ENCODE measurements around the gene SMIM41. TPM values are rescaled to one million over a fixed set of nuclear protein-coding genes. Genes with fewer than 3 reads are reported as not detected.

The SMIM41 gene
- total RNA-seq, 4 donors from 2014 or later = 4.0 to 12.8 (median 4.6) TPM

GRCh38 chr12:52119398-52120254 lies 40.1 kb downstream of the SMIM41 start:
- no peak overlapping the region for H3K4me3 ChIP-seq
- peaks cover 61% of the 10 kb centered on the region for H3K27me3 ChIP-seq
- WGBS, 2 donors (ENCODE audit: low coverage in 1 of 2) = 37 to 60% methylated on average over 2 to 6 of the region's 23 CpGs
- ATAC-seq = no peak
- no peaks in the 10 kb centered on the region for H3K36me3 ChIP-seq
- H3K9me3 ChIP-seq = no peaks in the 10 kb centered on the region
- H3K27ac ChIP-seq = no peak overlapping the region
- TF ChIP-seq POLR2A (IDR thresholded peaks at IDR 0.05) (no peak), CTCF (IDR thresholded peaks at IDR 0.05) (peak in 1 of 4 experiments; percentile 46)
- H3K4me1 ChIP-seq = peaks cover 0 to 11% (median 3%) of the 10 kb centered on the region in 3 donors

GRCh38 chr12:52120951-52121823 lies 41.7 kb downstream of the SMIM41 start:
- 75 to 84% methylated on average over 4 of the region's 19 CpGs for WGBS, 2 donors (ENCODE audit: low coverage in 1 of 2)
- no peak overlapping the region for H3K27ac ChIP-seq
- H3K4me3 ChIP-seq = no peak overlapping the region
- no peak for ATAC-seq
- H3K9me3 ChIP-seq = no peaks in the 10 kb centered on the region
- no peak for TF ChIP-seq POLR2AphosphoS5 (IDR thresholded peaks at IDR 0.05)
- no peak for TF ChIP-seq POLR2A (IDR thresholded peaks at IDR 0.05)
- TF ChIP-seq CTCF (IDR thresholded peaks at IDR 0.05) = no peak
- no peak for TF ChIP-seq EP300 (IDR thresholded peaks at IDR 0.05)
- peaks cover 55% of the 10 kb centered on the region for H3K27me3 ChIP-seq
- no peaks in the 10 kb centered on the region for H3K36me3 ChIP-seq
- H3K4me1 ChIP-seq = peaks cover 0 to 16% (median 3%) of the 10 kb centered on the region in 3 donors

- Histone ChIP-seq H3K27me3 (peaks cover 48% of the 10 kb centered on the region), H3K36me3 (no peaks in the 10 kb centered on the region), H3K4me1 (peaks cover 0 to 16% (median 3%) of the 10 kb centered on the region in 3 donors), H3K9me3 (no peaks in the 10 kb centered on the region), H3K27ac (no peak overlapping the region), H3K4me3 (no peak overlapping the region)
- peak; percentile 39 for ATAC-seq
- TF ChIP-seq EP300 (IDR thresholded peaks at IDR 0.05) (no peak), POLR2A (IDR thresholded peaks at IDR 0.05) (no peak), CTCF (IDR thresholded peaks at IDR 0.05) (peak in 3 of 4 experiments; percentile 29 to 76 (median 40)), POLR2AphosphoS5 (IDR thresholded peaks at IDR 0.05) (no peak)
- 8 to 29% methylated on average over 3 to 11 of the region's 18 CpGs for WGBS, 2 donors (ENCODE audit: low coverage in 1 of 2)
These were observed 42.5 kb downstream of the SMIM41 start for GRCh38 chr12:52121824-52122539.

- 81 to 84% methylated on average over 3 to 4 of the region's 4 CpGs for WGBS, 2 donors (ENCODE audit: low coverage in 1 of 2)
These were observed 43.0 kb downstream of the SMIM41 start for GRCh38 chr12:52122540-52122871.

More at GRCh38 chr12:52122540-52122871, 43.0 kb downstream of the SMIM41 start:
- Histone ChIP-seq H3K36me3 (no peaks in the 10 kb centered on the region), H3K4me3 (no peak overlapping the region), H3K4me1 (peaks cover 0 to 20% (median 3%) of the 10 kb centered on the region in 3 donors), H3K27ac (no peak overlapping the region), H3K27me3 (peaks cover 48% of the 10 kb centered on the region), H3K9me3 (no peaks in the 10 kb centered on the region)
- TF ChIP-seq POLR2AphosphoS5 (IDR thresholded peaks at IDR 0.05) (no peak), POLR2A (IDR thresholded peaks at IDR 0.05) (no peak), CTCF (IDR thresholded peaks at IDR 0.05) (no peak), EP300 (IDR thresholded peaks at IDR 0.05) (no peak)
- ATAC-seq = no peak

All from gastroesophageal sphincter (tissue), 4 donors.